Measurements from ENCODE around the gene PRIMA1. TPM values are rescaled to one million over a fixed set of nuclear protein-coding genes. Genes with fewer than 3 reads are reported as not detected.
A peak's percentile ranks its signal among the peaks of the same experiment; 100 is the strongest.

The PRIMA1 gene
- total RNA-seq, 1 donor from 2014 or later, result 2.0 TPM

GRCh38 chr14:93743270-93744060 lies 44.8 kb downstream of the PRIMA1 start:
- TF ChIP-seq, protein P1, sequence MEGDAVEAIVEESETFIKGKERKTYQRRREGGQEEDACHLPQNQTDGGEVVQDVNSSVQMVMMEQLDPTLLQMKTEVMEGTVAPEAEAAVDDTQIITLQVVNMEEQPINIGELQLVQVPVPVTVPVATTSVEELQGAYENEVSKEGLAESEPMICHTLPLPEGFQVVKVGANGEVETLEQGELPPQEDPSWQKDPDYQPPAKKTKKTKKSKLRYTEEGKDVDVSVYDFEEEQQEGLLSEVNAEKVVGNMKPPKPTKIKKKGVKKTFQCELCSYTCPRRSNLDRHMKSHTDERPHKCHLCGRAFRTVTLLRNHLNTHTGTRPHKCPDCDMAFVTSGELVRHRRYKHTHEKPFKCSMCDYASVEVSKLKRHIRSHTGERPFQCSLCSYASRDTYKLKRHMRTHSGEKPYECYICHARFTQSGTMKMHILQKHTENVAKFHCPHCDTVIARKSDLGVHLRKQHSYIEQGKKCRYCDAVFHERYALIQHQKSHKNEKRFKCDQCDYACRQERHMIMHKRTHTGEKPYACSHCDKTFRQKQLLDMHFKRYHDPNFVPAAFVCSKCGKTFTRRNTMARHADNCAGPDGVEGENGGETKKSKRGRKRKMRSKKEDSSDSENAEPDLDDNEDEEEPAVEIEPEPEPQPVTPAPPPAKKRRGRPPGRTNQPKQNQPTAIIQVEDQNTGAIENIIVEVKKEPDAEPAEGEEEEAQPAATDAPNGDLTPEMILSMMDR (conservative IDR thresholded peaks at IDR 0.05), result no peak
- Mint-ChIP-seq H3K9me3 (no peaks in the 10 kb centered on the region), H3K4me1 (peaks cover 46% of the 10 kb centered on the region), H3K36me3 (ENCODE audit: low read depth) (no peaks in the 10 kb centered on the region), H3K27ac (ENCODE audit: unreplicated experiment) (no peak overlapping the region), H3K4me3 (no peak overlapping the region), H3K27me3 (ENCODE audit: low read depth) (no peaks in the 10 kb centered on the region)
- DNase-seq (ENCODE audit: low read depth, low spot score), result no peak

DNA sequence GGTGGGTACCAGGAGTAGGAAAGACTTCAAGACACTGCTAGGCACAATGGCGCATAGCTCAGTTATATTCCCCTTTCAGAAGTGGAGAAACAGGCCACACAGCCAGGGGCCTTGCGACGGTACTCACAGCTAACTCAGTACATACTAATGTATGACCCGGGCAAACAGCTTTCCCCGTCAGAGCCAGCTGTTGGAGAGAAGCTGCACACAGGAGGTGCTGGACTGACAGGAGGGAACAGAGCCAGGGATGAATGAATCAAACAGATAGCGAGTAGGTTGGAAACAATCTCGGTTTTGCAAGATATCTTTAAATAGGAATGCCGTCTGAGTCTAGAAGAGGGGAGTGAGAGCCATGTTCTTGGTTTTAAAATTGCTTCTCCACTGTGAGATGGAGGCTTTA lies 45.5 kb downstream of the PRIMA1 start:
- Mint-ChIP-seq H3K4me1 (peaks cover 40% of the 10 kb centered on the region), H3K9me3 (no peaks in the 10 kb centered on the region)

GRCh38 chr14:93741556-93742230 lies 46.6 kb downstream of the PRIMA1 start:
- Mint-ChIP-seq H3K4me3 (no peak overlapping the region), H3K27me3 (ENCODE audit: low read depth) (no peaks in the 10 kb centered on the region), H3K36me3 (ENCODE audit: low read depth) (no peaks in the 10 kb centered on the region), H3K4me1 (peaks cover 29% of the 10 kb centered on the region), H3K27ac (ENCODE audit: unreplicated experiment) (no peak overlapping the region), H3K9me3 (no peaks in the 10 kb centered on the region)
- TF ChIP-seq, protein P1 (conservative IDR thresholded peaks at IDR 0.05), result no peak
- no peak for DNase-seq (ENCODE audit: low read depth, low spot score)

More for the DNA sequence above, 45.5 kb downstream of the PRIMA1 start:
- TF ChIP-seq, protein P1 (conservative IDR thresholded peaks at IDR 0.05), result no peak
- H3K36me3 Mint-ChIP-seq (ENCODE audit: low read depth), result no peaks in the 10 kb centered on the region
- no peak for DNase-seq (ENCODE audit: low read depth, low spot score)
- no peak overlapping the region for H3K4me3 Mint-ChIP-seq
- H3K27ac Mint-ChIP-seq (ENCODE audit: unreplicated experiment), result no peak overlapping the region
- no peaks in the 10 kb centered on the region for H3K27me3 Mint-ChIP-seq (ENCODE audit: low read depth)

- Mint-ChIP-seq H3K9me3 (no peaks in the 10 kb centered on the region), H3K4me1 (peaks cover 5% of the 10 kb centered on the region), H3K27me3 (ENCODE audit: low read depth) (no peaks in the 10 kb centered on the region), H3K27ac (ENCODE audit: unreplicated experiment) (no peak overlapping the region), H3K36me3 (ENCODE audit: low read depth) (no peaks in the 10 kb centered on the region), H3K4me3 (no peak overlapping the region)
- DNase-seq (ENCODE audit: low read depth, low spot score), result no peak
- TF ChIP-seq, protein P1 (conservative IDR thresholded peaks at IDR 0.05), result no peak
Measured at GRCh38 chr14:93737634-93738033, 50.7 kb downstream of the PRIMA1 start.

DNA sequence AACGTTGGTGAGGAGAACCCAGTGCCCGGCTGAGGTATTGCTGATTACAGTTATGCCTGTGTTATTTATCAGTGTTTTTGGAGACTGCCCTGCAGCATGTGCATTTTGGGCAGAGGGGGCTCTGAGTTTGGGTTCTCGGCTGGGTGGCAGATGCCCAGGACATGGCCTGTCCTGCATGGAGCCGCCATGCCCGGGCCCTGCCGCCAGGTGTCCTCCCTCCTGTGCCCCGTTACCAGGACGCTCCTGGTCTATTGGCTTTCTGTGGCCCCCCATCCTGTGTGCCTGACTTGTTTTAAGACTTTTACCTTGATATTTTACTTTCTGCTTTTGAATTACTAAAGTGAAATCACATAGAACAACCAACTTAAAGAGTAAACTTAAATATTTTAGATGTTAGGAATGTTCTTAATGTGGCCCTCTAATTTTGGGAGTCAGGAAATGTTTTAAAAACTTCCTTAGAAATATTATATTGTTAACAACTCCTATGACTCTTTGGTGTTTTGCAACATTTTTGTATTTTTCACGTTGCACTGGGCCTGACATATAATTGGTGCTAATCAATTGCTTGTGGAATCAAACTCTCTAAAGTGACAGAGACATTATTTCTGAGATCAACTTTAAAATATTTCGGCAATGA lies 51.8 kb downstream of the PRIMA1 start:
- Mint-ChIP-seq H3K4me1 (peaks cover 3% of the 10 kb centered on the region), H3K27ac (ENCODE audit: unreplicated experiment) (no peak overlapping the region), H3K36me3 (ENCODE audit: low read depth) (no peaks in the 10 kb centered on the region), H3K9me3 (no peaks in the 10 kb centered on the region), H3K4me3 (no peak overlapping the region), H3K27me3 (ENCODE audit: low read depth) (no peaks in the 10 kb centered on the region)
- TF ChIP-seq, protein P1 (conservative IDR thresholded peaks at IDR 0.05), result peak; percentile 49
- DNase-seq (ENCODE audit: low read depth, low spot score), result no peak
